GM12801 (cell line): ENCODE measurements around the gene ZIK1.

Source experiments
- TF ChIP-seq, protein P1 (sequence below): IDR thresholded peaks from one replicate; pipeline ENCODE4 v1.5.1; 2011; ENCODE audit warnings: control low read depth; ENCODE audit not compliant: insufficient read length; ENCODE audit errors: extremely low read depth

Gene ZIK1

DNA sequence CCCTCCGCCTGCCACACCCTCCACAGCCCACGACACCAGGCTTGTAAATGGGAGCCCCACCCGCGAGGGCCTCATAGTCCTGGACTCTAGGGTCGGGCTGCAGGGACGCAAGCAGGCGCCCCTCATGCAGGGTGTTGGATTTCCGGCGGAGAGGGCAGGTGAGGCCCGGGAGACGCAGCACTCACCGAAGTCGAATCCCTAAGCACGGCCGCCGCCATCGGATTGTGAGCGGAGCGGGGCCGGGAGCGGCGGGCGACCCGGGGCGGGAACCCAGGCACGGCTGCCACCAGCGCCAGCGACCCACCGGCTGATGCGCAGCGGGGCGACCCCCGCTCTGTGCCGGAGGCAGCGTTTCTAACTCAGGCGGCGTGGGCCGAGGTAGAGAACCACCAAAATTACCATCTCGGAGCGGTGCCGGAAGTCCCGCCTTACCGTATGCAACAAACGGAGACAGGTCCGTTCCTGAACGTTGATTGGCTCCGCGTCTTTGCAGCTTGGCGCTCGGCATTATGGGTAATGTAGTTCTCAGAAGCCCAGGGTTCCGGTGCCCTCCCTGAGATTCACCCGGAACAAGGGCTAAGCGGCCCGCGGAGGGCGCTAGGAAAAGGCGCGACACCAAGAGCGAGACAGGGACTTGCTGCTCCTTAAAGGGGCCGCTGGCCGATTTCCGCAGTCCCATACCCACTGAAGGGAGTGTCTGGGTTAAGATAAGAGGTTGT is 5.3 kb upstream of the ZIK1 start, which contains the start of gene ZNF416:
TSS of gene ZNF416 (minus strand) at position 425 of the 719 bp plus-strand sequence. CDS start at position 218, 207 bp downstream.
- TF ChIP-seq, protein P1, sequence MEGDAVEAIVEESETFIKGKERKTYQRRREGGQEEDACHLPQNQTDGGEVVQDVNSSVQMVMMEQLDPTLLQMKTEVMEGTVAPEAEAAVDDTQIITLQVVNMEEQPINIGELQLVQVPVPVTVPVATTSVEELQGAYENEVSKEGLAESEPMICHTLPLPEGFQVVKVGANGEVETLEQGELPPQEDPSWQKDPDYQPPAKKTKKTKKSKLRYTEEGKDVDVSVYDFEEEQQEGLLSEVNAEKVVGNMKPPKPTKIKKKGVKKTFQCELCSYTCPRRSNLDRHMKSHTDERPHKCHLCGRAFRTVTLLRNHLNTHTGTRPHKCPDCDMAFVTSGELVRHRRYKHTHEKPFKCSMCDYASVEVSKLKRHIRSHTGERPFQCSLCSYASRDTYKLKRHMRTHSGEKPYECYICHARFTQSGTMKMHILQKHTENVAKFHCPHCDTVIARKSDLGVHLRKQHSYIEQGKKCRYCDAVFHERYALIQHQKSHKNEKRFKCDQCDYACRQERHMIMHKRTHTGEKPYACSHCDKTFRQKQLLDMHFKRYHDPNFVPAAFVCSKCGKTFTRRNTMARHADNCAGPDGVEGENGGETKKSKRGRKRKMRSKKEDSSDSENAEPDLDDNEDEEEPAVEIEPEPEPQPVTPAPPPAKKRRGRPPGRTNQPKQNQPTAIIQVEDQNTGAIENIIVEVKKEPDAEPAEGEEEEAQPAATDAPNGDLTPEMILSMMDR: no peak

DNA sequence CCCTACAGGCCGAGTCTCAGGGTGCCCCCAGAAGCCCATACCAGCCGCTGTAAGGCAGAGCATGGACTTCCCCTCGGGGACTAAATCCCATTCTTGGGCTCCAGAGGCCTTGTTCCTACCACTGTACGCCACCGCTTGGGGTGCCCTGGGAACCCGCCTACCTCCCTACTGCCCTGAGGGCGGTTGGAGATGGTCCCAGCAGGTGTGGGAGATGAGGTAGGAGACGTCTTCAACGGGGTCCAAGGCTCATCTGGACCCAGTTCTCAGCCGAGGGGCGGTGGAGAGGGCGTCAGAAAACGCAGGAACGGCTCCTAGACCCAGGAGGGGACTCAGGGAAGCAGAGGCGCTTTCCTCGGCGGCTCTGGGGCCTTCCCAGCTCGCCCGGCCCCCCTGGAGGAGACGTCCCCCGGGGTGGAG is 833 bp upstream of the ZIK1 start:
- TF ChIP-seq, protein P1: no peak

- TF ChIP-seq, protein P1: no peak
These were observed 3.6 kb downstream of the ZIK1 start for GRCh38 chr19:57587529-57587928.

- TF ChIP-seq, protein P1: no peak
These were observed 15.4 kb downstream of the ZIK1 start for GRCh38 chr19:57599377-57599760.

GRCh38 chr19:57599761-57600383 is 15.9 kb downstream of the ZIK1 start, which contains the start of gene ZNF530:
Gene ZNF530 (plus strand): TSS chr19:57599885. CDS start chr19:57604346, 4,461 bp downstream.
- TF ChIP-seq, protein P1: no peak

DNA sequence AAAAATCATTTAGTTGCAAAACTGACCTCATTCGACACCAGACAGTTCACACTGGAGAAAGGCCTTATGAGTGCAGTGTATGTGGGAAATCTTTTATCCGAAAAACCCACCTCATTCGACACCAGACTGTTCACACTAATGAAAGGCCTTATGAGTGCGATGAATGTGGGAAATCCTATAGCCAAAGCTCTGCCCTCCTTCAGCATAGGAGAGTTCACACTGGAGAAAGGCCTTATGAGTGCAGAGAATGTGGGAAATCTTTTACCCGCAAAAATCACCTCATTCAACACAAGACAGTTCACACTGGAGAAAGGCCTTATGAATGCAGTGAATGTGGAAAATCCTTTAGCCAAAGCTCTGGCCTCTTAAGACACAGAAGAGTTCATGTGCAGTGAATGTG is 23.0 kb downstream of the ZIK1 start:
- TF ChIP-seq, protein P1: no peak

GRCh38 chr19:57611113-57611512 is 27.2 kb downstream of the ZIK1 start:
- TF ChIP-seq, protein P1: no peak
